GM12878 (cell line): ENCODE measurements around the gene GABBR2. TPM values are rescaled to one million over a fixed set of nuclear protein-coding genes. Genes with fewer than 3 reads are reported as not detected.

Source experiments
- BCL3 ChIP-seq: IDR thresholded peaks from 2 replicates; pipeline ENCODE4 v1.6.1; 2011; ENCODE audit warnings: borderline replicate concordance, low read depth, mild to moderate bottlenecking, moderate library complexity, low read length; ENCODE audit not compliant: insufficient read depth, poor library complexity, severe bottlenecking
- BHLHE40 ChIP-seq, 2 experiments: fragments of 450-650 bp in 1 of 2; IDR thresholded peaks; 2 replicates each; pipeline ENCODE4 v1.6.1; 2011 to 2017; ENCODE audit warnings: low read depth in 2 of 2, borderline replicate concordance in 1 of 2, improper control_type of control experiment in 1 of 2, low read length in 1 of 2, mild to moderate bottlenecking in 1 of 2
- CREB1 ChIP-seq: IDR thresholded peaks from 2 replicates; pipeline ENCODE4 v1.6.1; 2012; ENCODE audit warnings: low read depth, mild to moderate bottlenecking, inconsistent platforms
- DPF2 ChIP-seq: fragments of 450-650 bp; IDR thresholded peaks from 2 replicates; pipeline ENCODE4 v1.6.1; 2017; ENCODE audit warnings: mild to moderate bottlenecking
- E2F4 ChIP-seq: IDR thresholded peaks from 2 replicates; pipeline ENCODE4 v1.6.1; 2012; ENCODE audit warnings: low read depth, low read length, improper control_type of control experiment
- EED ChIP-seq: sonication (generic); IDR thresholded peaks from 2 replicates; pipeline ENCODE4 v1.6.1; 2016; ENCODE audit warnings: antibody characterized with exemption, low read depth
- EP300 ChIP-seq, 2 experiments: fragments of 150-350 bp in 1 of 2; IDR thresholded peaks; 2 replicates each; pipeline ENCODE4 v1.6.1; 2011 to 2012; ENCODE audit warnings: low read depth in 2 of 2, low read length in 2 of 2, borderline replicate concordance in 1 of 2, improper control_type of control experiment in 1 of 2, inconsistent platforms in 1 of 2; ENCODE audit not compliant: control insufficient read depth in 1 of 2
- FOXM1 ChIP-seq: IDR thresholded peaks from 2 replicates; pipeline ENCODE4 v1.6.1; 2012; ENCODE audit warnings: low read depth, mild to moderate bottlenecking, inconsistent platforms, low read length, moderate library complexity
- HCFC1 ChIP-seq: fragments of 150-350 bp; IDR thresholded peaks from 2 replicates; pipeline ENCODE4 v1.6.1; 2014; ENCODE audit warnings: low read length
- HDAC2 ChIP-seq: fragments of 200-600 bp; sonication (generic); IDR thresholded peaks from 2 replicates; pipeline ENCODE4 v1.6.1; 2017
- IKZF1 ChIP-seq: fragments of 450-650 bp; conservative IDR thresholded peaks from 2 replicates; pipeline ENCODE4 v1.6.1; 2017; ENCODE audit warnings: antibody characterized with exemption, mild to moderate bottlenecking
- RELB ChIP-seq: fragments of 450-650 bp; IDR thresholded peaks from 2 replicates; pipeline ENCODE4 v1.6.1; 2017; ENCODE audit warnings: low read depth, mild to moderate bottlenecking, moderate library complexity
- STAT1 ChIP-seq: fragments of 450-650 bp; conservative IDR thresholded peaks from 2 replicates; pipeline ENCODE4 v1.6.1; 2014; ENCODE audit warnings: antibody characterized with exemption, mild to moderate bottlenecking
- USF2 ChIP-seq: IDR thresholded peaks from 2 replicates; pipeline ENCODE4 v1.6.1; 2011; ENCODE audit warnings: low read depth, low read length, improper control_type of control experiment, borderline replicate concordance
- polyA plus RNA-seq, 11 experiments: library from polyadenylated mRNA; depleted of rRNA in 4 of 11; unstranded in 6 of 11; stranded (reverse) in 5 of 11; fragments of >200 nt; fragmentation: Nextera tagmentation in 4 of 11; fragmentation: Illumina TruSeq in 1 of 11; extraction: Ambion mirVana in 4 of 11; extraction: Trizol in 1 of 11; gene quantifications; 1 replicate in 1 of 11; 2 replicates in 10 of 11; pipeline versions ENCODE4 v1.2.1 to v1.2.3, GENCODE V29; 2011 to 2016; ENCODE audit warnings: inconsistent platforms in 2 of 11, missing spikeins in 2 of 11, low read depth in 1 of 11
- total RNA-seq, 4 experiments: library from RNA; depleted of rRNA in 3 of 4; stranded (reverse); fragments of >200 nt in 3 of 4; fragmentation: Illumina TruSeq in 1 of 4; extraction: Trizol in 1 of 4; gene quantifications; 2 replicates each; pipeline versions ENCODE4 v1.2.1 to v1.2.3, GENCODE V29; 2013 to 2021

The GABBR2 gene
- total and polyA plus RNA-seq, 10 of the 15 experiments (the other 5 are each of a cell fraction or from before 2014, with no cell fraction given), result 0.02 to 2.2 (median 0.06) TPM; not detected in 2

GRCh38 chr9:98575379-98576346 lies 133.1 kb downstream of the GABBR2 start (continued):
- TF ChIP-seq E2F4 (no peak), BCL3 (peak; percentile 27), HDAC2 (no peak), EP300 (IDR thresholded peaks at IDR 0.05; ENCODE audit: borderline replicate concordance in 1 of 2, control insufficient read depth in 1 of 2, low read depth in 2 of 2, low read length in 2 of 2) (peak in 1 of 2 experiments; percentile 27; a peak in 1 of 4 replicates), RELB (no peak), EED (peak; percentile 97), USF2 (no peak), FOXM1 (peak; percentile 21; the same call in 1 of the 2 replicates), BHLHE40 (IDR thresholded peaks at IDR 0.05; ENCODE audit: borderline replicate concordance in 1 of 2, low read depth in 2 of 2, low read length in 1 of 2) (peak; percentile 60 to 78), STAT1 (no peak), CREB1 (no peak), IKZF1 (peak; percentile 81), HCFC1 (no peak), DPF2 (peak; percentile 66; the same call in 1 of the 2 replicates)
